Astrocyte of the spinal cord (primary cell): ENCODE data around the gene MCFD2.

Source experiments
- DNase-seq: peaks from one replicate; pipeline ENCODE4 v3.0.0; 2011; ENCODE audit warnings: low read depth, low spot score
- H3K4me3 ChIP-seq: 2 replicates; pipeline ENCODE4 v1.5.1; 2011; ENCODE audit warnings: low read depth, mild to moderate bottlenecking, low read length, moderate library complexity
- CTCF ChIP-seq: IDR thresholded peaks from 2 replicates; pipeline ENCODE4 v1.5.1; 2012; ENCODE audit warnings: low read depth, mild to moderate bottlenecking, low read length, inconsistent platforms
- in situ Hi-C: cut with HindIII; loops from 2 replicates; pipeline ENCODE4 v1.10.0; 2017; ENCODE audit warnings: low sequenced_read_pairs

The MCFD2 gene

DNA sequence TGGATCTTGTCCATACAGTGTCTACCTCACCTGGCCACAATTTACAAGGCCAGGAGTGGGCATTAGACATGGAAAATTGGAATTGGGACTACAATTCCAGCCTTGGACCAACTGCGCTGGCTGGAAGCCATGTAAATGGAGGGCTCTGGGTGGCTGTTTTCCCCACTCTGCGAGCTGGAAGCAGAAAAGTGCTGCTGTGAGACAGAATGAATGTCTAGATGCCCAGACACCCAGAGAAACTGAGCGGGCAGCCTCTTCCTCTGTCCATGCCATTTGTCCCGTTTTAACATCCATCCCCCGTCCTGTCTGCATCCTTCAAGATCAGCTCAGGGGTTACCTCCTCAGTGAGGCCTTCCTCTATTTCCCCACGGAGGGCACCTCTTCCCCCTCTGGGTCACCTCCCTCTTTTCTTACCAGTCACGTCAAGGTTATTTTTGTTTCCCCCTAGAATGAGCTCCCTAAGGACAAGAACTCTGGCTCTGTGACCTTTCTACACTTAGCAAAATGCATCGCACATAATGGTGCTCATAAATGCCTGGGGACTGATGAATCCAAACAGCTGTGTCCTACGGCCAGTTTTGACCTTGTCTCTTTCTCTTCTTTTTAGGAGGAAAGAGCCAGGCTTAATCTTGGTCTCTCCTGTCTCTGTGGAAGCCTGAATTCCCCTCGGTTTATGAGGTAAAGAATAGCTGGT lies 41.2 kb downstream of the MCFD2 start:
- no peak for TF ChIP-seq CTCF
- in situ Hi-C loops, result no loop called here
- H3K4me3 ChIP-seq, result no peak overlapping the region
- no peak for DNase-seq

GRCh38 chr2:46873604-46874068 lies 42.0 kb downstream of the MCFD2 start:
- no peak for TF ChIP-seq CTCF
- in situ Hi-C loops, result no loop called here
- DNase-seq, result peak; percentile 96

DNA sequence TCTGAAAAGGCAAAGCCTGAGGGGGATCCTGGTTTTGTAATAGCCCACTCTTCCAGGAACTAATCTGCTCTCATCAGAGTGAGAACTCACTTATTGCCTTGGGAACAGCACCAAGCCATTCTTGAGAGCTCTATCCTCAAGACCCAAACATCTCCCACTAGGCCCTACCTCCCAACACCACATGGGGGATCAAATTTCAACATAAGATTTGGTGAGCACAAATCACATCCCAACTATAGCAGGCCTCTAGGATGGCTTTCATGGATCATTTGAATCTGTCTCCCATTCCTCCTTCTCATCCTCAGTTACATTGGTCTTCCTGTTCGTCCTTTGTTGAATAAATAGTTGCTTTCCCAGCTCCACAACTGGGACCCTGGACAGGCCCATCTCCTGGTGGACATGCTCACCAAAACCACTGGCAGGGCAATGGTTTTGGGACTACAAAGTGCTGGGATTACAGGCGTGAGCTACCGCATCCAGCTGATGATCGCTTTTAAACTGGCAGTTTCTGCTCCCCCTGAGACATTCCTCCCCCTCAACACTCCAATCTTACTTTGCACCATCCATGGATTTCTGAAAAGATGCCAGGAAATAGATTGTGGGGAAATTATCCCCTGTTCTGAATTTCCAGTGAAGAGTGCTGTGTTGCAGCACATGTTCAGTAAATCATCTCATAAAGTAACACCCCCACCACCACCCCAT lies 42.6 kb downstream of the MCFD2 start:
- TF ChIP-seq CTCF, result no peak
- in situ Hi-C loops, result no loop called here
- no peak for DNase-seq
- no peak overlapping the region for H3K4me3 ChIP-seq

More at GRCh38 chr2:46873604-46874068, 42.0 kb downstream of the MCFD2 start:
- H3K4me3 ChIP-seq, result no peak overlapping the region

DNA sequence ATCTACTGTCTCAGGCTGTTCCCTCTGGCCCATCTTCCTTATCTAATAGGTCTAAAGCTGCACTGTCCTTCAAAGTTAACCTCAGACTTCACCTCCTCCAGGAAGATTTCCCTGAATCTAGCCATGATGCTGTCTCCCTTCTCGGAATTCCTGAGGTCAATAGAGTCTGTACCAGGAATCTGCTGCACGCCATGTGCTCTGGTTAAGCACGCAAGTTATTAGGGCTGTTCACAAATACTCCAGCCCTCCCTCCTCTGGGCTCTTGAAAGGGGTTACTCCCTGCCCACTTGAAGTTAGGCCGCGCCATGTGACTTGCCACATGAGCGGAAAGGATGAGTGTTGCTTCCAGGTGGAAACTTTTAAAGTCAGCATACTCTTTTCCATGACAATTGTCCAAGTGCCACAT lies 43.6 kb downstream of the MCFD2 start:
- H3K4me3 ChIP-seq, result no peak overlapping the region
- in situ Hi-C loops, result no loop called here
- no peak for DNase-seq
- no peak for TF ChIP-seq CTCF

- DNase-seq, result no peak
- no peak overlapping the region for H3K4me3 ChIP-seq
- in situ Hi-C loops, result no loop called here
- no peak for TF ChIP-seq CTCF
These were observed 45.4 kb downstream of the MCFD2 start for GRCh38 chr2:46870051-46870839.

GRCh38 chr2:46869621-46870020 lies 46.0 kb downstream of the MCFD2 start:
- in situ Hi-C loops, result no loop called here

More at GRCh38 chr2:46869621-46870020, 46.0 kb downstream of the MCFD2 start:
- DNase-seq, result no peak
- TF ChIP-seq CTCF, result no peak
- H3K4me3 ChIP-seq, result no peak overlapping the region
